Superior temporal gyrus (tissue), 1 donor: ENCODE measurements around the gene RABGAP1L.
"Not testable (repeated sequence)": the region's sequence is repeated elsewhere in the genome, so short reads cannot be mapped to it uniquely, and the experiment has no call there.

Experiments
- DNase-seq: peaks from one replicate; pipeline ENCODE4 v3.0.0-alpha.2; 2016; ENCODE audit errors: extremely low spot score

Gene RABGAP1L

GRCh38 chr1:174577681-174578080 lies 418.4 kb downstream of the RABGAP1L start:
- DNase-seq = no peak

- DNase-seq = no peak
Measured at GRCh38 chr1:174580801-174581200, 421.5 kb downstream of the RABGAP1L start.

- no peak for DNase-seq
Measured at GRCh38 chr1:174583316-174583715, 424.0 kb downstream of the RABGAP1L start.

- no peak for DNase-seq
Measured at GRCh38 chr1:174584071-174584470, 424.8 kb downstream of the RABGAP1L start.

- DNase-seq = not testable (repeated sequence)
Measured at GRCh38 chr1:174588618-174589017, 429.3 kb downstream of the RABGAP1L start.

DNA sequence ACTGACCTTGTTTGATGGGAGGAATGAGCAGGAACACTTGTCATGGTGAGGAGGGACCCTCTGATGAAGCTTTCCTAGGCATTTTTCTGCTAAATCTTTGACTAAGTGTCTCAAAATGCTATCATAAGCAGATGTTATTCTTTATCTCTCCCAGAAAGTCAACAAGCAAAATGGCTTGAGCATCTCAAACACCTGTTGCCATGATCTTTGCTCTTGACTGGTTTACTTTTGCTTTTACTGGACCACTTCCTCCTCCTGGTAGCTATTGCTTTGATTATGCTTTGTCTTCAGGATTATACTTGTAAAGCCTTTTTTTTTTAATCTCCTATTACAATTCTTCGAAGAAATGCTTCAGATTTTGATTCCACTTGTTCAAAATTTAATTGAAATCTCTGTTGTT lies 445.9 kb downstream of the RABGAP1L start:
- DNase-seq = no peak

DNA sequence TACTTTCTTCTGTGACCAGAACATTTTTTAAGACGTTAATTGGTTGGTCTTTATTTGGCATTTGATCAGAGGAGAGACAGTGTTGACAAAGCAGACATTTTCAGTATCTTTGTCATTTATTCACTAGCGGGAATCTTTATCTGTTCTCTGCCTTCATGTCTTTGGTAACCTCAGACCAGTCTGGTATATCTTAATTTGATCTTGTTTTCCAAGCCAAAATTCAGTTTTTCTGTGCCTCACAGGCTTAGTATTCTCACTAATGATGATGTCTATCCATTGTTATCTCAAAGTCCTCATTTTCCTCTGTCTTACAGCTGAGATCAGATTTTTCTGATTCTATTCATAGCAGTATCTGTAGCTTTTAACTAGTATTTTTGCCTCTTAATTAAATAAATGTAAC lies 447.2 kb downstream of the RABGAP1L start:
- DNase-seq = no peak

GRCh38 chr1:174617905-174618304 lies 458.6 kb downstream of the RABGAP1L start:
- not testable (repeated sequence) for DNase-seq

GRCh38 chr1:174623324-174624035 lies 464.2 kb downstream of the RABGAP1L start:
- no peak for DNase-seq

- peak; percentile 3 for DNase-seq
Measured at GRCh38 chr1:174626031-174627025, 467.0 kb downstream of the RABGAP1L start.

GRCh38 chr1:174637487-174637886 lies 478.2 kb downstream of the RABGAP1L start:
- DNase-seq = peak; percentile 44

- peak; percentile 13 for DNase-seq
Measured at GRCh38 chr1:174639461-174639860, 480.1 kb downstream of the RABGAP1L start.

DNA sequence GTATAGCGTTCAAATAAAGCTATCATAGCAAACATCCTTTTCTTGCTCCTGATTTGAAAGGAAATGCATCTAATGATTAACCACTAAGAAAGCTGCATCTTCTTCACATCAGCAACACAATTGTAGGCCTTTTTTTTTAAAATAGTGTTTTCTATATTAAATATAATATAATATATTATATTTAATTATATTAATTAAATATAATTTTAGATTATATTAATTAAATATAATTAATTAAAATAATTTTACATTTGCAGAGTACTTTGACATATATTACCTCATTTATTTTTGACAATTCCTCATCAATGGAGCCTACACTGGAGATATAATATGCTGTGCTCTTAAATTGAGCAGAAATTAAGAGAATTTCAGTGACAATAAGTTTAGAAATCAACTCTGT lies 481.5 kb downstream of the RABGAP1L start:
- DNase-seq = no peak

DNA sequence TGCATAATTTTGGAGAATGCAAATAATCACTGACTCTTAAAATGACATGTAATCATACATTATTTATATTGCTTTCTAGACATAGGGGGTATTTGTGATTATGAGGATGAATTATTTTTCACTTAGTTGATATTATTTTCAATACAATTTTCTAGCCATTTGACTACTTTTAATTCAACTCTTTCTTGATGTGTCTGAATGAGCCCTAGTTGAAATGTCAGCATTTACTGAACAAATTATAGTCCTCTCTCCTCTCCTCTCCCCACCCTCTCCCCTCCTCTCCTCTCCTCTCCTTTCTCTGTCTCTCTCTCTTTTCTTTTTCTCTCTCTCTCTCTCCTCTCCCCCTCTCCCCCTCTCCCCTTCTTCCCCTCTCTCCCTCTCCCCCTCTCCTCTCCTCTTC lies 483.1 kb downstream of the RABGAP1L start:
- DNase-seq = no peak

DNA sequence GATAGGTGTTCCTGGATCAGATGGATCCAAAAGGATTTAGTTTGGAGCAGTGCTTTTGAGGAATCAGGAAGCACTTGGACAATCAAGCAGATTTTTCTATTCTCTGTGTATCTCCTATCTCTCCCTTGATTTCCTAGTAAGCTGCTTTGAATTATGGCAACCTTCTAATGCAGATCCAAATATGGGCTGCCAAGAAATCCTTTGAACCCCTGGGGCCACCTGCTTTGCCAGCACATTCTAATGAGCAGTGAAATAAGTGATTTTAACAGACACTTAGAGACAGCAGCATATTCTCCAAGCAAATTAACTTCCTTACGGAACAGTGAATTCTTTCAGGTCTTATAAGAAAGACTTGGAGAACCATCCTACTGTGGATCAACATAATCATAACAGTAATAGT lies 483.9 kb downstream of the RABGAP1L start:
- DNase-seq = no peak

DNA sequence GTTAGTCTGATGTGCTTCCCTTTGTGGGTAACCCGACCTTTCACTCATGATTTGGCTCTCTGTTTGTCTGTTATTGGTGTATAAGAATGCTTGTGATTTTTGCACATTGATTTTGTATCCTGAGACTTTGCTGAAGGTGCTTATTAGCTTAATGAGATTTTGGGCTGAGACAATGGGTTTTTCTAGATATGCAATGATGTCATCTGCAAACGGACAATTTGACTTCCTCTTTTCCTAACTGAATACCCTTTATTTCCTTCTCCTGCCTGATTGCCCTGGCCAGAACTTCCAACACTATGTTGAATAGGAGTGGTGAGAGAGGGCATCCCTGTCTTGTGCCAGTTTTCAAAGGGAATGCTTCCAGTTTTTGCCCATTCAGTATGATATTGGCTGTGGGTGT lies 490.3 kb downstream of the RABGAP1L start:
- DNase-seq = not testable (repeated sequence)

DNA sequence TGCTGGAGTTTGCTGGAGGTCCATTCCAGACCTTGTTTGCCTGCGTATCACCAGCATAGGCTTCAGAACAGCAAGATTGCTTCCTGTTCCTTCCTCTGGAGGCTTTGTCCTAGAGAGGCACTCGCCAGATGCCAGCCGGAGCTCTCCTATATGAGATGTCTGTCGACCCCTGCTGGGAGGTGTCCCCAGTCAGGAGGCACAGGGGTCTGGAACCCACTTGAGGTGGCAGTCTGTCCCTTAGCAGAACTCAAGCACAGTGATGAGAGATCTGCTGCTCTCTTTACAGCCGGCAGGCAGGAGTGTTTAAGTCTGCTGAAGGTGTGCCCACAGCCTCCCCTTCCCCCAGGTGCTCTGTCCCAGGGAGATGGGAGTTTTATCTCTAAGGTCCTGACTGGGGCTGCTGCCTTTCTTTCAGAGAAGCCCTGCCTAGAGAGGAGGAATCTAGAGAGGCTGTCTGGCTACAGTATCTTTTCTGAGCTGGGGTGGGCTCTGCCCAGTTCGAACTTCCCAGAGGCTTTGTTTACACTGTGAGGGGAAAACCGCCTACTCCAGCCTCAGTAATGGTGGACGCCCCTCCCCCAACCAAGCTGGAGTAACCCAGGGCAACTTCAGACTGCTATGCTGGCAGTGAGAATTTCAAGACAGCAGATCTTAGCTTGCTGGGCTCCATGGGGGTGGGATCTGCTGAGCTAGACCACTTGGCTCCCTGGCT lies 493.4 kb downstream of the RABGAP1L start:
- DNase-seq = no peak

GRCh38 chr1:174654560-174654959 lies 495.2 kb downstream of the RABGAP1L start:
- DNase-seq = peak; percentile 68

GRCh38 chr1:174656409-174657059 lies 497.2 kb downstream of the RABGAP1L start:
- no peak for DNase-seq

DNA sequence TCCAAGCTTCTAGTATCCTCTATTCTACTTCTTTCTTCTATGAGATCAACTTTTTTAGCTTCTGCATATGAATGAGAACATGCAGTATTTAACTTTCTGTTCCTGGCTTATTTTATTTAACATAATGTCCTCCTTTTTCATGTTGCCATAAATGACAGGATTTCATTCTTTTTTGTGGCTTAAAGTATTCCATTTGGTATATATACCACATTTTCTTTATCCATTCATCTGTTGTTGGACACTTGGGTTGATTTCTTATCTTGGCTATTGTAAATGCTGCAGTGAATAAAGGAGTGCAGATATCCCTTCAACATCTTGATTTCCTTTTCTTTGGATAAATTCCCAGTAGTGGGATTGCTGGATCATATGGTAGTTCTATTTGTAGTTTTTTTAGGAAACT lies 498.1 kb downstream of the RABGAP1L start:
- peak; percentile 61 for DNase-seq

DNA sequence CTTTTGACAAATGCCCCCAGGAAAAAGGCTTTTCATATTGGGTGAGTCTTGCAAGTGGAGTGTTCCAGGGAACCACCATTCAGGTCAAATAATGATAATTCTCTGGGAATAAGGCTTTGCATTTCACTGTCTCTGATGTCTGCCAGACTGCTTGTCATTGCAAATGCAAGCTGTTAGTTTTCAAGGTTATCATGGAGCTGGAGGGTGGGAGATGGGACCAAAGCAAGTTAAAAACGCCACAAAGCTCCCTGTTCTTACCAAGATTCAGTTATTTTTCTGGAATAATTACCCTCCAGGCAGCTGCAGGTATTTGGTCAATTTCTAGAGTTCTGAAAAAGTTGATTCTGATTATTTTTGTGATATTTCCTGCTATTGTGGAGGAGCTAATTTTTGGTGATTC lies 498.6 kb downstream of the RABGAP1L start:
- DNase-seq = no peak

DNA sequence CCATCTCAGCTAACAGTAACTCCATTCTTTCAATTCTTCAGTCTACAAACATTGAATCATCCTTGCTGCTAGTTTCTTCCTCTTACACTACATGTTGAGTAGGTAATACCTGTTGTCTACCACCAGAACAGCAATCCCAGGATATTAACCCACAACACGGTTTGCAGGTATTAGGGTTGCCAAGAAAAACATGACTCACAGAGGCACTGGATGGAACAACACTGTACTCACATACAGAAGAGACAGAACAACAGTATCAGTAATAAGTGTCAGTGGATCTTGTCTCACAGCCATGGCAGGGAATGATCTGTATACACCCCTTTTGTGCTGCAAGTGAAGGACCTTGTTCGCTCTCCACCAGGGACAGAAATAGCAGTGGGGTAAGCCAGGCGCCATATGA lies 500.5 kb downstream of the RABGAP1L start:
- no peak for DNase-seq
